ENCODE measurements around the gene GID4.

DNA sequence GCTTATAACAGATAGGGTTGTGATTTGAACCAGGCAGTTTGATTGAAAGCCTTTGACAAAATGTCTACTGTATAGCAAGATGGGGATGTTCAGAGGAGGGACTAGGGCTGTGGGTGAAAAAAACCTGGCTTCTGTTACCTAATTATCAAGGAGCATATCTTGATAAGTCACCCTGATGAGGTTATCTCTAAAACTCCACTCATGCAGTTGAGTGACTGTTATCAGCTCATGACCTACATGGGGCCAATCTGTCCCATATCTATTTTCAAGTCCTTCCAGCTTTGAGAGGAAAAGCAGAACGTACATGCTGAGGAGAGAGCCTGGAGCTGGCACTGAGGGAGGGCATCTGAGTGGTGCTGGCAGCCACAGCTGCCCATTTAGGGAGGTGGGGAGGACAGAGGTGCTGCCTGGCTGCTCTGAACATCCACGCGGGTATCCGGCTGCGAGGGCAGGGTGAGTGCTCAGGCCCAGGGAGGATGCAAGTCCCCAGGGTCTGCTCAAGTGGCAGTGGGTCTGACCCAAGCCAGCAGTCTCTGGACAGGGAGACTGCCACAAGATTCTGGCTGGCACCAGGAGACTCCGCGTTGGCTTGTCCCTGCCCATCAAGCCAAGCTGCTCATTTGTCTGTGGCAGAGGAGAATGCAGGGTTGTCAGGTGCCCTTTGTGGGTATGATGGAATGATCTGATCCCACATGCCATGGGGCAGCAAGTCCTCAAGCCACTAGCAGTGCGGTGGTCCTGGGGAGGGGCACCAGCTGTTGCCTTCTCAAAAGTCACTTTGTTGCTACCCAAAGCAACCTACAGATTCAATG, 29.4 kb upstream of the GID4 start:
- TF ChIP-seq, protein P1, sequence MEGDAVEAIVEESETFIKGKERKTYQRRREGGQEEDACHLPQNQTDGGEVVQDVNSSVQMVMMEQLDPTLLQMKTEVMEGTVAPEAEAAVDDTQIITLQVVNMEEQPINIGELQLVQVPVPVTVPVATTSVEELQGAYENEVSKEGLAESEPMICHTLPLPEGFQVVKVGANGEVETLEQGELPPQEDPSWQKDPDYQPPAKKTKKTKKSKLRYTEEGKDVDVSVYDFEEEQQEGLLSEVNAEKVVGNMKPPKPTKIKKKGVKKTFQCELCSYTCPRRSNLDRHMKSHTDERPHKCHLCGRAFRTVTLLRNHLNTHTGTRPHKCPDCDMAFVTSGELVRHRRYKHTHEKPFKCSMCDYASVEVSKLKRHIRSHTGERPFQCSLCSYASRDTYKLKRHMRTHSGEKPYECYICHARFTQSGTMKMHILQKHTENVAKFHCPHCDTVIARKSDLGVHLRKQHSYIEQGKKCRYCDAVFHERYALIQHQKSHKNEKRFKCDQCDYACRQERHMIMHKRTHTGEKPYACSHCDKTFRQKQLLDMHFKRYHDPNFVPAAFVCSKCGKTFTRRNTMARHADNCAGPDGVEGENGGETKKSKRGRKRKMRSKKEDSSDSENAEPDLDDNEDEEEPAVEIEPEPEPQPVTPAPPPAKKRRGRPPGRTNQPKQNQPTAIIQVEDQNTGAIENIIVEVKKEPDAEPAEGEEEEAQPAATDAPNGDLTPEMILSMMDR (IDR thresholded peaks at IDR 0.05; ENCODE audit: low read depth, low read length, missing input control), result no peak
- TF ChIP-seq RXRA (IDR thresholded peaks at IDR 0.05) (no peak), RAD21 (IDR thresholded peaks at IDR 0.05) (no peak), TAF1 (conservative IDR thresholded peaks at IDR 0.05) (no peak), JUND (IDR thresholded peaks at IDR 0.05) (no peak), MAX (IDR thresholded peaks at IDR 0.05) (no peak), YY1 (IDR thresholded peaks at IDR 0.05) (no peak), SP1 (IDR thresholded peaks at IDR 0.05) (no peak), ATF3 (IDR thresholded peaks at IDR 0.05) (no peak), GABPA (IDR thresholded peaks at IDR 0.05 in 1 of 2, conservative IDR thresholded peaks at IDR 0.05 in 1 of 2) (no peak), ZBTB33 (IDR thresholded peaks at IDR 0.05) (no peak)
